SK-N-SH treated with all-trans-retinoic acid at 6 μM for 48 hours (cell line): Measurements from ENCODE around the gene XRCC3.

ENCODE experiments used
- ATAC-seq: fragments of 200-7000 bp; cut with Tn5 transposase; 3 replicates; pipeline ENCODE4 v1.9.1; 2020; ENCODE audit warnings: mild to moderate bottlenecking, moderate library complexity
- ARNTL ChIP-seq: fragments of 450-650 bp; formaldehyde crosslinking; IDR thresholded peaks from 2 replicates; pipeline ENCODE4 v1.5.0; 2020; ENCODE audit warnings: low read depth, mild to moderate bottlenecking, moderate library complexity, borderline replicate concordance
- BACH2 ChIP-seq: fragments of 250-450 bp; sonication (Bioruptor Pico); IDR thresholded peaks from 2 replicates; pipeline ENCODE4 v1.9.0; 2021; ENCODE audit warnings: mild to moderate bottlenecking, borderline replicate concordance
- CREB5 ChIP-seq: fragments of 250-450 bp; sonication (Bioruptor Pico); IDR thresholded peaks from 2 replicates; pipeline ENCODE4 v1.5.1; 2020; ENCODE audit warnings: low read depth, mild to moderate bottlenecking, moderate library complexity
- CSDC2 ChIP-seq: fragments of 250-450 bp; sonication (Bioruptor Pico); IDR thresholded peaks from 2 replicates; pipeline ENCODE4 v1.5.0; 2020; ENCODE audit warnings: mild to moderate bottlenecking, moderate library complexity
- CSRNP3 ChIP-seq: fragments of 250-450 bp; sonication (Bioruptor Pico); IDR thresholded peaks from 2 replicates; pipeline ENCODE4 v1.5.1; 2021; ENCODE audit warnings: mild to moderate bottlenecking, moderate library complexity
- ESRRG ChIP-seq: fragments of 250-450 bp; sonication (Bioruptor Pico); IDR thresholded peaks from 2 replicates; pipeline ENCODE4 v1.6.1; 2021; ENCODE audit warnings: mild to moderate bottlenecking
- GLIS3 ChIP-seq: fragments of 250-450 bp; sonication (Bioruptor Pico); IDR thresholded peaks from 2 replicates; pipeline ENCODE4 v1.5.0; 2020; ENCODE audit warnings: mild to moderate bottlenecking, moderate library complexity
- OSR1 ChIP-seq: fragments of 250-450 bp; sonication (Bioruptor Pico); IDR thresholded peaks from 2 replicates; pipeline ENCODE4 v1.8.0; 2022; ENCODE audit warnings: moderate library complexity, mild to moderate bottlenecking, inconsistent platforms
- POU6F1 ChIP-seq: fragments of 250-450 bp; sonication (Bioruptor Pico); IDR thresholded peaks from 2 replicates; pipeline ENCODE4 v1.8.0; 2021; ENCODE audit warnings: low read depth, mild to moderate bottlenecking, moderate library complexity, borderline replicate concordance
- PPARA ChIP-seq: fragments of 250-450 bp; sonication (Bioruptor Pico); IDR thresholded peaks from 2 replicates; pipeline ENCODE4 v1.5.0; 2020; ENCODE audit warnings: mild to moderate bottlenecking, borderline replicate concordance
- RARB ChIP-seq: fragments of 250-450 bp; sonication (Bioruptor Pico); IDR thresholded peaks from 2 replicates; pipeline ENCODE4 v1.8.0; 2021; ENCODE audit warnings: mild to moderate bottlenecking, moderate library complexity
- TCF4 ChIP-seq: fragments of 250-450 bp; sonication (Bioruptor Pico); IDR thresholded peaks from 2 replicates; pipeline ENCODE4 v1.8.0; 2021; ENCODE audit warnings: mild to moderate bottlenecking, moderate library complexity, borderline replicate concordance
- TOX ChIP-seq: fragments of 250-450 bp; sonication (Bioruptor Pico); IDR thresholded peaks from 2 replicates; pipeline ENCODE4 v1.8.0; 2021; ENCODE audit warnings: mild to moderate bottlenecking, moderate library complexity, borderline replicate concordance
- ZC3H10 ChIP-seq: fragments of 250-450 bp; sonication (Bioruptor Pico); IDR thresholded peaks from 2 replicates; pipeline ENCODE4 v1.5.1; 2021; ENCODE audit warnings: mild to moderate bottlenecking, moderate library complexity
- ZFP3 ChIP-seq: fragments of 250-450 bp; sonication (Bioruptor Pico); IDR thresholded peaks from 2 replicates; pipeline ENCODE4 v1.5.0; 2020; ENCODE audit warnings: mild to moderate bottlenecking, moderate library complexity
- ZFP30 ChIP-seq: fragments of 450-650 bp; formaldehyde crosslinking; IDR thresholded peaks from 2 replicates; pipeline ENCODE4 v1.5.0; 2022; ENCODE audit warnings: mild to moderate bottlenecking, moderate library complexity
- ZNF565 ChIP-seq: fragments of 450-650 bp; formaldehyde crosslinking; conservative IDR thresholded peaks from 2 replicates; pipeline ENCODE4 v1.5.0; 2020; ENCODE audit warnings: low read depth, mild to moderate bottlenecking, moderate library complexity
- ZNF70 ChIP-seq: fragments of 450-650 bp; formaldehyde crosslinking; IDR thresholded peaks from 2 replicates; pipeline ENCODE4 v1.5.0; 2020; ENCODE audit warnings: mild to moderate bottlenecking, moderate library complexity
- ZNF8 ChIP-seq: fragments of 450-650 bp; formaldehyde crosslinking; IDR thresholded peaks from 2 replicates; pipeline ENCODE4 v1.5.0; 2020; ENCODE audit warnings: mild to moderate bottlenecking, moderate library complexity
- TF ChIP-seq, protein P1 (sequence below): fragments of 250-450 bp; sonication (Bioruptor Pico); IDR thresholded peaks from 2 replicates; pipeline ENCODE4 v1.8.0; 2020; ENCODE audit warnings: mild to moderate bottlenecking, moderate library complexity, borderline replicate concordance

The XRCC3 gene

DNA sequence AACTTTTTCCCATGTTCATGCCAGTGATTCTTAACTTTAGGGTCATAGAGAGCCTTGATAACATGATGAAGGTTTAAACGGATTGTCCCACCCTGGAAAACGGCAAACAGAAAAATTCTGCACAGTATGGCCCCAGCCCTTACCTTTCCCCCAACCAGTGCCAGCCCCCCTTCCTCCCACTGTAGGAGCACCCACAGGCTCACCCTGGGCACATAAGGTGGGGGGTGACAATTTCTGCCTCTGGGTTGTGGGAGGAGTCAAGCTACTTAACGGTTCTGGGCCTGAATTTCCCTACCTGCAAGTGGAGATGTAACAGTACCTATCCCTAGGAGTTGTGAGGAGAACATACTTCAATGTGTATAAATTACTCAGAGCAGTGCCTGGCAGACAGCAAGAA, 18.0 kb downstream of the XRCC3 start (continued):
- TF ChIP-seq POU6F1 (CRISPR knock-in tag), result no peak

- TF ChIP-seq ZNF8 (CRISPR knock-in tag) (no peak), CSRNP3 (CRISPR knock-in tag) (no peak), BACH2 (CRISPR knock-in tag) (no peak), POU6F1 (CRISPR knock-in tag) (no peak), ESRRG (CRISPR knock-in tag) (no peak), PPARA (CRISPR knock-in tag) (no peak), GLIS3 (CRISPR knock-in tag) (no peak), ARNTL (CRISPR knock-in tag) (no peak), TCF4 (CRISPR knock-in tag) (no peak), ZC3H10 (no peak)
- 0 out of 3 replicates have a peak, but pooled peaks have one; percentile 5 for ATAC-seq
Measured at GRCh38 chr14:103696466-103697071, 18.7 kb downstream of the XRCC3 start.

- ATAC-seq, result no peak; the same call in 2 of the 3 replicates
- TF ChIP-seq CREB5 (CRISPR knock-in tag), result no peak
- TF ChIP-seq CSRNP3 (CRISPR knock-in tag), result no peak
- TF ChIP-seq POU6F1 (CRISPR knock-in tag), result no peak
- no peak for TF ChIP-seq OSR1
- no peak for TF ChIP-seq ESRRG (CRISPR knock-in tag)
- TF ChIP-seq ZC3H10, result no peak
- no peak for TF ChIP-seq PPARA (CRISPR knock-in tag)
- TF ChIP-seq TCF4 (CRISPR knock-in tag), result no peak
- no peak for TF ChIP-seq GLIS3 (CRISPR knock-in tag)
- no peak for TF ChIP-seq ZNF8 (CRISPR knock-in tag)
- TF ChIP-seq ZFP3 (CRISPR knock-in tag), result no peak
- TF ChIP-seq, protein P1, sequence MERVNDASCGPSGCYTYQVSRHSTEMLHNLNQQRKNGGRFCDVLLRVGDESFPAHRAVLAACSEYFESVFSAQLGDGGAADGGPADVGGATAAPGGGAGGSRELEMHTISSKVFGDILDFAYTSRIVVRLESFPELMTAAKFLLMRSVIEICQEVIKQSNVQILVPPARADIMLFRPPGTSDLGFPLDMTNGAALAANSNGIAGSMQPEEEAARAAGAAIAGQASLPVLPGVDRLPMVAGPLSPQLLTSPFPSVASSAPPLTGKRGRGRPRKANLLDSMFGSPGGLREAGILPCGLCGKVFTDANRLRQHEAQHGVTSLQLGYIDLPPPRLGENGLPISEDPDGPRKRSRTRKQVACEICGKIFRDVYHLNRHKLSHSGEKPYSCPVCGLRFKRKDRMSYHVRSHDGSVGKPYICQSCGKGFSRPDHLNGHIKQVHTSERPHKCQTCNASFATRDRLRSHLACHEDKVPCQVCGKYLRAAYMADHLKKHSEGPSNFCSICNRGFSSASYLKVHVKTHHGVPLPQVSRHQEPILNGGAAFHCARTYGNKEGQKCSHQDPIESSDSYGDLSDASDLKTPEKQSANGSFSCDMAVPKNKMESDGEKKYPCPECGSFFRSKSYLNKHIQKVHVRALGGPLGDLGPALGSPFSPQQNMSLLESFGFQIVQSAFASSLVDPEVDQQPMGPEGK (CRISPR knock-in tag), result no peak
- no peak for TF ChIP-seq CSDC2 (CRISPR knock-in tag)
- TF ChIP-seq ZNF70, result no peak
- TF ChIP-seq TOX (CRISPR knock-in tag), result no peak
- no peak for TF ChIP-seq ZNF565 (CRISPR knock-in tag)
- TF ChIP-seq RARB (CRISPR knock-in tag), result no peak
- TF ChIP-seq ZFP30 (CRISPR knock-in tag), result no peak
- TF ChIP-seq ARNTL (CRISPR knock-in tag), result no peak
Measured at GRCh38 chr14:103696070-103696402, 19.2 kb downstream of the XRCC3 start.
